Epithelial cell of proximal tubule (primary cell): ENCODE results near the gene IL7R. TPM values are rescaled to one million over a fixed set of nuclear protein-coding genes. Genes with fewer than 3 reads are reported as not detected.

ENCODE experiments used
- DNase-seq: peaks from one replicate; pipeline ENCODE4 v3.0.0-alpha.2; 2011; ENCODE audit warnings: low read depth
- H3K4me3 ChIP-seq: 2 replicates; pipeline ENCODE4 v1.5.1; 2011; ENCODE audit warnings: low read depth, mild to moderate bottlenecking, low read length
- total RNA-seq: library from RNA; depleted of rRNA; stranded (reverse); fragments of >200 nt; gene quantifications from 2 replicates; pipeline ENCODE4 v1.2.3, GENCODE V29; 2015
- TF ChIP-seq, protein P1 (sequence below): conservative IDR thresholded peaks from 2 replicates; pipeline ENCODE4 v1.5.1; 2012; ENCODE audit warnings: low read depth, mild to moderate bottlenecking, low read length

Gene IL7R
- total RNA-seq, 1 donor from 2014 or later = 0.12 TPM

DNA sequence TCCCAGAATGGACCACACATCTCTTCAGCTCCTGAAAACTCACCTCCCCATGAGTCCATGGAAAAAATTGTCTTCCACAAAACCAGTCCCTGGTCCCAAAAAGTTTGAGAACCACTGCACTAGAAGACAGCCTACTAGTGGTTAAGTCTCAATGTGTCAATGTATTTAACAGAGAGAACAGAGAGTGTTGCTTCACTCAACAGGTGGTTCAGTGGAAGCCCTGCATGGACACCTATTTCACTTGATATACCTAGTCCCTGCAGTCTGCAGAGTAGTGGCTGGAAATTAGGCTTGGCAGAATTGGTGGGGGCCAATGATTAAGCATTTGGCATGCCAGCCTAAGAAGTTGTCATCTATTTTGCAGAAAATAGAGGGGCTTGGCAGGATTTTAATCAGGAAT is 23.0 kb downstream of the IL7R start:
- no peak overlapping the region for H3K4me3 ChIP-seq
- no peak for DNase-seq
- TF ChIP-seq, protein P1, sequence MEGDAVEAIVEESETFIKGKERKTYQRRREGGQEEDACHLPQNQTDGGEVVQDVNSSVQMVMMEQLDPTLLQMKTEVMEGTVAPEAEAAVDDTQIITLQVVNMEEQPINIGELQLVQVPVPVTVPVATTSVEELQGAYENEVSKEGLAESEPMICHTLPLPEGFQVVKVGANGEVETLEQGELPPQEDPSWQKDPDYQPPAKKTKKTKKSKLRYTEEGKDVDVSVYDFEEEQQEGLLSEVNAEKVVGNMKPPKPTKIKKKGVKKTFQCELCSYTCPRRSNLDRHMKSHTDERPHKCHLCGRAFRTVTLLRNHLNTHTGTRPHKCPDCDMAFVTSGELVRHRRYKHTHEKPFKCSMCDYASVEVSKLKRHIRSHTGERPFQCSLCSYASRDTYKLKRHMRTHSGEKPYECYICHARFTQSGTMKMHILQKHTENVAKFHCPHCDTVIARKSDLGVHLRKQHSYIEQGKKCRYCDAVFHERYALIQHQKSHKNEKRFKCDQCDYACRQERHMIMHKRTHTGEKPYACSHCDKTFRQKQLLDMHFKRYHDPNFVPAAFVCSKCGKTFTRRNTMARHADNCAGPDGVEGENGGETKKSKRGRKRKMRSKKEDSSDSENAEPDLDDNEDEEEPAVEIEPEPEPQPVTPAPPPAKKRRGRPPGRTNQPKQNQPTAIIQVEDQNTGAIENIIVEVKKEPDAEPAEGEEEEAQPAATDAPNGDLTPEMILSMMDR = no peak

DNA sequence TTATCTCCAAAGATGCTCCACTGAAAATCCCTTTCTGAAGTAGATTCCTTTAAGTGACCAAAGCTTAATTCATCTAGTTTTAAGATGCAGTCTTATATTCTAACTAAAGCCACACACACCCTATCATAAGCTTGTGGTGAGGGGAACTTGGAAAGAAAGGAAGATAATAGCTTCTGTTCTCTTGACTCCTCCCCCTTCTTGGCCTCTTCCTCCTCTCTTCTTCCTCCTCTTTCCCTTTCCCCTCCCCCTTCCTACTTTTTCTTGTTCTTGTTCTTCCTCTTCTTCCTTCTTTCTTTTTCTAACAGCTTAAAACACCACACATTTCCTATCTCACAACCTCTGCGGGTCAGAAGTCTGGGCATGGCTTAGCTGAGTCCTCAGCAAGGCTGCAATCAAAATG is 23.5 kb downstream of the IL7R start:
- no peak for DNase-seq
- TF ChIP-seq, protein P1 = no peak
- no peak overlapping the region for H3K4me3 ChIP-seq

DNA sequence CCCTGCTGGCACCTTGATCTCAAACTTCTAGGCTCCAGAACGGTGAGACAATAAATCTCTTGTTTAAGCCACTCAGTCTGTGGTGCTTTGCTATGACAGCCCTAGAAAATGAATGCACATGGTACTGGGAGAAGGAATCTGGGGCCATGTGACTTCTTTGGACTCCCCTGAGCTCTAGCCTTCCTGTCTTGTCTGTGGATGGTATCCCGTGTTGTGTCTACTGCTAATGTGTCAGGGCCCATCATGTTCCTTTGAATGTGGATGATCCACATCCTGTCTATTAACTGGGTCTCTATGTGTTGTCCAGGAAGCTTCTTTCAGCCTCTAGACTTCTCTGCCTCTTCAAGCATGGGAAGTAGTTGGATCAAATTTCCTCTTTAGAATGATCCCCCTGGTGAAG is 25.1 kb downstream of the IL7R start:
- TF ChIP-seq, protein P1 = no peak
- H3K4me3 ChIP-seq = no peak overlapping the region
- no peak for DNase-seq

DNA sequence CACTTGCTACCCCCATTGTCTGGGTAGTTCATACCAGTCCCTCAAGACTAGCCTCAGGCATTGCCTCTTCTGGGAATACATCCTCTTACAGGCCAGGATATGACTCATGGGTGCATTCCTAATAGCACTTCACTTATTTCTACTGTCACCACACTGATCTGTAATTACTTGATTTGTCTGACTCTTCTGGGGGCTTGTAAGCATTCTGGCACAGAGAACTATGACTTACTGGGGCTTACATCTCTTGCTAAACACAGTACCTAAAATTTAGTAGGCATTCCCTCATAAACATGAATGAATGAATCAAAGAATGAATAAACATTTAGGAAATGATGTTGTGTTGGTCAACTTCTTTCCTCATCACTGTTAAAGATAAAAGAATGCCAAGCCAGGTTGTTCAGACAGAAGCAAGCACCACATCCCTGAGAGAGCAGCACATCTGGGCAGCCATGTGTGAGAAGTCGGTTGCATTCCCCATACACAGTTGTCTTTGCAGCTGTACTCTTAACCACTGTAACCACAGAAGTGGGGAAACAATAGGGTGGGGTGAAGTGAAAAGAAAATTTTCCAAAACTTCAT is 27.6 kb downstream of the IL7R start:
- TF ChIP-seq, protein P1 = no peak
- DNase-seq = peak; percentile 70

DNA sequence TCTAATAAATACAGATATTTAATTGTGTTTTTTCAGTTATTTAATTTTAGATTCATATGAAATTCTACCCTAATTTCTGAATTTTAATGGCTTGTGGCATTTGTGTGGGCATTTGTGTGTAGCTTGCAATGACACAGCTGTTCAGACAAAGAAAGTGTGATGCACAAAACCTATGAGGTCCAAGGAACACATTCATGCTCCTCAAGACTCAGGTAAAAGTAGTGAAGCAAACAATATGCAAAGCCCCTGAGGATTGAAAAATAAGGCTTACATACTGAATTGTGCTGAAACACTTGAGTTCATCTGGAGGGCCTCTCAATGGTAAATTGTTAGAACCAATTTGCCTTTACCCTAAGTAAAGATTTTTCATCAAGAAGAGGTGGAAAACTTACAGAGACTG is 28.1 kb downstream of the IL7R start:
- no peak for DNase-seq
- TF ChIP-seq, protein P1 = no peak
- H3K4me3 ChIP-seq = no peak overlapping the region

More for the DNA sequence above, 27.6 kb downstream of the IL7R start:
- H3K4me3 ChIP-seq = no peak overlapping the region

DNA sequence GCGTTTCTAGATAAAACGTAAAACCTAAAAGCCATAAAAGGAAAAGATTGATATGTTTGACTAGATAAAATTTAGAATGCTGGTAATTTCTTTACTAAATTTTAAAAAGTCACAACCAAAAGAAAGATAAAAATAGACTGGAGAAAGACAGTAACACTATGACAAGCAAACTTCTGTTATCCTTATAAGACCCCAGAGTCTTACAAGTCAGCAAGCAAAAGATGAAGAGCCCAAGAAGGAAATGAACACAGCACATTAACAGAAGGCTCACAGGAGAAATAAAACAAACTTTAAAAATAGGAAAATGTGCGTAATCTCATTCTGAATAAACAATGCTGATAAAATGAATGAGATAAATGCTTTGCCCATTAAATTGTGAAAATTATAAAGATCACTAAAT is 29.7 kb downstream of the IL7R start:
- H3K4me3 ChIP-seq = no peak overlapping the region
- TF ChIP-seq, protein P1 = no peak
- DNase-seq = no peak
